HEK293T (cell line): Measurements from ENCODE around the gene GDPD5.
"Not testable (repeated sequence)": the region's sequence is repeated elsewhere in the genome, so short reads cannot be mapped to it uniquely, and the experiment has no call there.

ENCODE experiments used
- CTCF ChIA-PET: fragments of 350-600 bp; formaldehyde crosslinking; extraction: SDS; loops from one replicate; lab custom pipeline; 2021; ENCODE audit warnings: antibody characterized with exemption, inconsistent platforms; lab: Yijun Ruan, JAX
- POLR2A ChIA-PET: fragments of 350-600 bp; formaldehyde crosslinking; extraction: SDS; loops from one replicate; lab custom pipeline; 2020; ENCODE audit warnings: antibody characterized with exemption, inconsistent platforms; lab: Yijun Ruan, JAX
- DNase-seq: peaks from one replicate; pipeline ENCODE4 v3.0.0; 2012; ENCODE audit warnings: mixed read lengths; ENCODE audit errors: extremely low spot score
- ARNT ChIP-seq: fragments of 450-650 bp; IDR thresholded peaks from 2 replicates; pipeline ENCODE4 v1.6.1; 2017; ENCODE audit warnings: mild to moderate bottlenecking
- BHLHE40 ChIP-seq: fragments of 450-650 bp; IDR thresholded peaks from 2 replicates; pipeline ENCODE4 v1.6.1; 2016; ENCODE audit warnings: mild to moderate bottlenecking, moderate library complexity, borderline replicate concordance
- CTBP1 ChIP-seq: fragments of 450-650 bp; IDR thresholded peaks from 2 replicates; pipeline ENCODE4 v1.6.1; 2016; ENCODE audit warnings: borderline replicate concordance
- ELF4 ChIP-seq: fragments of 450-650 bp; IDR thresholded peaks from 2 replicates; pipeline ENCODE4 v1.6.1; 2017; ENCODE audit warnings: antibody characterized with exemption
- FOXA1 ChIP-seq: fragments of 450-650 bp; IDR thresholded peaks from 2 replicates; pipeline ENCODE4 v1.6.1; 2016; ENCODE audit warnings: mild to moderate bottlenecking
- FOXK2 ChIP-seq: fragments of 450-650 bp; IDR thresholded peaks from 2 replicates; pipeline ENCODE4 v1.6.1; 2016; ENCODE audit warnings: mild to moderate bottlenecking
- FOXM1 ChIP-seq: fragments of 450-650 bp; IDR thresholded peaks from 2 replicates; pipeline ENCODE4 v1.6.1; 2017; ENCODE audit warnings: mild to moderate bottlenecking, borderline replicate concordance
- HDGF ChIP-seq: fragments of 450-650 bp; IDR thresholded peaks from 2 replicates; pipeline ENCODE4 v1.6.1; 2017; ENCODE audit warnings: antibody characterized with exemption, borderline replicate concordance
- L3MBTL2 ChIP-seq: fragments of 450-650 bp; conservative IDR thresholded peaks from 2 replicates; pipeline ENCODE4 v1.6.1; 2016; ENCODE audit warnings: mild to moderate bottlenecking
- LEF1 ChIP-seq: fragments of 450-650 bp; IDR thresholded peaks from 2 replicates; pipeline ENCODE4 v1.6.1; 2017; ENCODE audit warnings: mild to moderate bottlenecking, borderline replicate concordance
- NFRKB ChIP-seq: fragments of 450-650 bp; IDR thresholded peaks from 2 replicates; pipeline ENCODE4 v1.6.1; 2016; ENCODE audit warnings: mild to moderate bottlenecking, moderate library complexity
- PKNOX1 ChIP-seq: fragments of 450-650 bp; IDR thresholded peaks from 2 replicates; pipeline ENCODE4 v1.6.1; 2016
- SP1 ChIP-seq: fragments of 450-650 bp; IDR thresholded peaks from 2 replicates; pipeline ENCODE4 v1.6.1; 2017
- SUZ12 ChIP-seq: fragments of 450-650 bp; IDR thresholded peaks from 2 replicates; pipeline ENCODE4 v1.6.1; 2016; ENCODE audit warnings: mild to moderate bottlenecking
- TARDBP ChIP-seq: fragments of 450-650 bp; IDR thresholded peaks from 2 replicates; pipeline ENCODE4 v1.6.1; 2016
- ZNF384 ChIP-seq: fragments of 450-650 bp; IDR thresholded peaks from 2 replicates; pipeline ENCODE4 v1.6.1; 2016

GDPD5 gene

GRCh38 chr11:75420224-75421034, 105.3 kb downstream of the GDPD5 start:
- POLR2A ChIA-PET, result interaction anchor here (2.0 kb wide), 1 partner anchor 20 kb away, joined by 4 read pairs; no protein-coding TSS in a partner anchor
- TF ChIP-seq SUZ12, result no peak
- no peak for TF ChIP-seq TARDBP
- no peak for TF ChIP-seq HDGF
- TF ChIP-seq SP1, result no peak
- TF ChIP-seq BHLHE40, result no peak
- no peak for TF ChIP-seq NFRKB
- no peak for TF ChIP-seq FOXK2
- TF ChIP-seq ARNT, result no peak
- no peak for TF ChIP-seq FOXM1
- TF ChIP-seq CTBP1, result no peak
- no peak for TF ChIP-seq ELF4
- TF ChIP-seq L3MBTL2, result no peak
- no peak for TF ChIP-seq FOXA1
- TF ChIP-seq ZNF384, result no peak
- TF ChIP-seq LEF1, result no peak
- DNase-seq, result no peak
- CTCF ChIA-PET, result no interaction called here

DNA sequence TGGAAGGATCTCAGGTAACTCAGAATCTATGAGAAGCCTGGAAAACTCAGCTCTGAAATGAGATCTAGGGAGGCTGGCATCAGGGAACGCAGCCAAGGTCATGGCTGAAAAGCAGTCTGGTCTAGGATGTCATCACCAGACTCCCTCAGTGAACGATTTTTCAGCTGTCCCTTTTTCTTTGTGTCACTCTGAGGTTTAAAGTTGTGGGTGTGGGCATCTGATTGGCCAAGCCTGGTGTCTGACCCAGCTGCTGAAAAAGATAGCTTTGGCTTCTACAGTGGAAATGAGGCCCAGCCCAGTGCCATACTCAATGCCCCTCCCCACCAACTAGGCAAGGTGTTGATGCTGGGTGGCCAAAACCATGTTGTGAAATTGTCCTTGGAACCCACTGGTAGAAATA, 111.9 kb downstream of the GDPD5 start:
- ChIA-PET CTCF (no interaction called here), POLR2A (interaction anchor here (1.5 kb wide), 1 partner anchor 14 kb away, joined by 4 read pairs; no protein-coding TSS in a partner anchor)
- TF ChIP-seq TARDBP, result no peak
- TF ChIP-seq LEF1, result no peak
- TF ChIP-seq PKNOX1, result no peak
- TF ChIP-seq NFRKB, result no peak
- no peak for TF ChIP-seq BHLHE40
- TF ChIP-seq FOXM1, result no peak
- no peak for TF ChIP-seq FOXK2
- TF ChIP-seq ZNF384, result no peak
- TF ChIP-seq ELF4, result no peak
- no peak for TF ChIP-seq SP1
- no peak for TF ChIP-seq SUZ12
- no peak for TF ChIP-seq FOXA1
- no peak for TF ChIP-seq L3MBTL2
- DNase-seq, result no peak

DNA sequence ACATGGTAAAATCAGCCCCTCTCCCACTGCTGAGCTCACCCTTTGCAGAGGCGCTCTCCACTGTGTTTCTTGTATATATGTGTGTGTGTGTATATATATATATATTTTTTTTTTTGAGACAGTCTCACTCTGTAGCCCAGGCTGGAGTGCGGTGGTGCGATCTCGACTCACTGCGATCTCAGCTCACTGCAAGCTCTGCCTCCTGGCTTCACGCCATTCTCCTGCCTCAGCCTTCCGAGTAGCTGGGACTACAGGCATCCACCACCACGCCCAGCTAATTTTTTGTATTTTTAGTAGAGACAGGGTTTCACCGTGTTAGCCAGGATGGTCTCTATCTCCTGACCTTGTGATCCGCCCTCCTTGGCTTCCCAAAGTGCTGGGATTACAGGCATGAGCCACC, 112.6 kb downstream of the GDPD5 start:
- POLR2A ChIA-PET, result interaction anchor here (1.5 kb wide), 1 partner anchor 13 kb away, joined by 4 read pairs; no protein-coding TSS in a partner anchor
- DNase-seq, CTCF ChIA-PET: not testable (repeated sequence)

DNA sequence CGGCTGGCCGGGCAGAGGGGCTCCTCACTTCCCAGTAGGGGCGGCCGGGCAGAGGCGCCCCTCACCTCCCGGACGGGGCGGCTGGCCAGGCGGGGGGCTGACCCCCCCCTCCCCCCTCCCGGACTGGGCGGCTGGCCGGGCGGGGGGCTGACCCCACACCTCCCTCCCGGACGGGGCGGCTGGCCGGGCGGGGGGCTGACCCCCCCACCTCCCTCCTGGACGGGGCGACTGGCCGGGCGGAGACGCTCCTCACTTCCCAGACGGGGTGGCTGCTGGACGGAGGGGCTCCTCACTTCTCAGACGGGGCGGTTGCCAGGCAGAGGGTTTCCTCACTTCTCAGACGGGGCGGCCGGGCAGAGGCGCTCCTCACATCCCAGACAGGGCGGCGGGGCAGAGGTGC, 115.8 kb downstream of the GDPD5 start:
- DNase-seq, POLR2A ChIA-PET, CTCF ChIA-PET: not testable (repeated sequence)

GRCh38 chr11:75408957-75409219, 116.9 kb downstream of the GDPD5 start:
- TF ChIP-seq PKNOX1, result no peak
- TF ChIP-seq NFRKB, result no peak
- TF ChIP-seq L3MBTL2, result no peak
- TF ChIP-seq FOXM1, result no peak
- TF ChIP-seq CTBP1, result no peak
- no peak for TF ChIP-seq TARDBP
- TF ChIP-seq SUZ12, result no peak
- no peak for TF ChIP-seq FOXK2
- TF ChIP-seq ELF4, result no peak
- DNase-seq, result no peak
- CTCF ChIA-PET, result interaction anchor here (0.6 kb wide), 1 partner anchor 1307 kb away, joined by 3 read pairs; no protein-coding TSS in a partner anchor
- POLR2A ChIA-PET, result interaction anchor here (1.0 kb wide), 1 partner anchor 9 kb away, joined by 4 read pairs; no protein-coding TSS in a partner anchor

DNA sequence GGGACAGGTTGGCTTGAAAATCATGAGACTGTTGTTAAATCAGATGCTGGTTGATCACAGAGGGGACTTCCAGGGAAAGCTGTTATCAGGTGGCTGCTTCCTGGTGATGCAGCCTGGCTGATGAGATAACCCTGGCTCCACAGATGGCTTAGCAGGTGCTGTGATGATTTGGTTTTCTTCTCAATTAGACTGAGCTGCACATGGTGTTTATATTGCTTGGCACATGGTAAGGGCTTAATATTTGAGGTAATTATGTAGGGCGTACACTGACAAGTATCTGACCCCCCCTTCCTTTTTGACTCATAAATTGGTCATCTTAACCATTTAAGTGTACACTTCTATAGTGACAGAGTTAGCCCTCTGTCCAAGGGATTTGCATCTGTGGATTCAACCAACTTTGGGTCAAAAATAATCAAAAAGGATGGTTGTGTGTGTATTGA, 119.4 kb downstream of the GDPD5 start:
- TF ChIP-seq LEF1 (no peak), ARNT (no peak), BHLHE40 (no peak), FOXM1 (no peak), TARDBP (no peak), ZNF384 (no peak), L3MBTL2 (no peak), FOXK2 (no peak), NFRKB (no peak), CTBP1 (no peak), SP1 (no peak), SUZ12 (no peak)
- ChIA-PET CTCF (interaction anchor here (1.2 kb wide), 1 partner anchor 17 kb away, joined by 3 read pairs; no protein-coding TSS in a partner anchor), POLR2A (no interaction called here)
- DNase-seq, result no peak

- CTCF ChIA-PET, result no interaction called here
- no peak for DNase-seq
- POLR2A ChIA-PET, result interaction anchor here (0.6 to 1.0 kb wide), 2 partner anchors 138 to 155 kb away, joined by 3 read pairs; no protein-coding TSS in a partner anchor
- TF ChIP-seq HDGF, result no peak
- no peak for TF ChIP-seq ELF4
- TF ChIP-seq ARNT, result no peak
- no peak for TF ChIP-seq PKNOX1
- TF ChIP-seq SUZ12, result no peak
- no peak for TF ChIP-seq ZNF384
- no peak for TF ChIP-seq SP1
Observed at GRCh38 chr11:75403983-75404658, 121.6 kb downstream of the GDPD5 start.
